IPS-NIHi11 (cell line): Measurements from ENCODE around the gene RANGRF.
A peak's percentile ranks its signal among the peaks of the same experiment; 100 is the strongest.

ENCODE experiments used
- DNase-seq: peaks from one replicate; pipeline ENCODE4 v3.0.0; 2012; ENCODE audit warnings: mixed read lengths, low spot score

RANGRF gene

GRCh38 chr17:8274816-8275215 is 13.7 kb upstream of the RANGRF start:
- no peak for DNase-seq

GRCh38 chr17:8275421-8276290 is 12.8 kb upstream of the RANGRF start:
- peak; percentile 17 for DNase-seq

GRCh38 chr17:8277317-8277716 is 11.2 kb upstream of the RANGRF start:
- no peak for DNase-seq

GRCh38 chr17:8282345-8282744 is 6.1 kb upstream of the RANGRF start:
- no peak for DNase-seq

- no peak for DNase-seq
These were observed 5.1 kb upstream of the RANGRF start for GRCh38 chr17:8283356-8283755.

- no peak for DNase-seq
These were observed 4.3 kb upstream of the RANGRF start for GRCh38 chr17:8284126-8284525.

GRCh38 chr17:8285270-8286181 is 2.9 kb upstream of the RANGRF start:
- no peak for DNase-seq

GRCh38 chr17:8287651-8288335 is 677 bp upstream of the RANGRF start:
- DNase-seq = no peak

GRCh38 chr17:8289103-8289397 is 580 bp downstream of the RANGRF start:
- no peak for DNase-seq

- no peak for DNase-seq
These were observed 1.6 kb downstream of the RANGRF start for GRCh38 chr17:8290043-8290442.

- DNase-seq = no peak
These were observed 4.3 kb downstream of the RANGRF start for GRCh38 chr17:8292639-8293395.

GRCh38 chr17:8294361-8294760 is 5.9 kb downstream of the RANGRF start:
- DNase-seq = no peak

GRCh38 chr17:8294814-8295316 is 6.4 kb downstream of the RANGRF start:
- no peak for DNase-seq

- no peak for DNase-seq
These were observed 11.8 kb downstream of the RANGRF start for GRCh38 chr17:8300226-8300625.

- peak; percentile 84 for DNase-seq
These were observed 12.3 kb downstream of the RANGRF start for GRCh38 chr17:8300627-8301242.

GRCh38 chr17:8310601-8311123 is 22.2 kb downstream of the RANGRF start:
- DNase-seq = no peak

- no peak for DNase-seq
These were observed 22.8 kb downstream of the RANGRF start for GRCh38 chr17:8311131-8311790.

- no peak for DNase-seq
These were observed 23.8 kb downstream of the RANGRF start for GRCh38 chr17:8312251-8312650.

- DNase-seq = no peak
These were observed 24.5 kb downstream of the RANGRF start for GRCh38 chr17:8312726-8313600.
